SH-SY5Y (cell line): ENCODE results near the gene CWC15.

Experiments
- GATA2 ChIP-seq: IDR thresholded peaks from 2 replicates; pipeline ENCODE4 v1.6.1; 2011; ENCODE audit warnings: mild to moderate bottlenecking, low read depth, low read length
- GATA3 ChIP-seq: IDR thresholded peaks from 2 replicates; pipeline ENCODE4 v1.6.1; 2011; ENCODE audit warnings: low read depth, mild to moderate bottlenecking, low read length, moderate library complexity

- TF ChIP-seq GATA3 (no peak), GATA2 (no peak)
These were observed 18.6 kb downstream of the CWC15 start for GRCh38 chr11:94954753-94955152.
